Astrocyte (in vitro differentiated cells and primary cell): ENCODE data around the gene SH2D2A. TPM values are rescaled to one million over a fixed set of nuclear protein-coding genes. Genes with fewer than 3 reads are reported as not detected.

Source experiments
- DNase-seq: peaks from one replicate; pipeline ENCODE4 v3.0.0-alpha.2; 2010; ENCODE audit warnings: low read depth
- FAIRE-seq: peaks from 2 replicates; lab custom pipeline; 2011; peaks lifted over from hg19 to GRCh38; lab: Jason Lieb, UNC
- H2AFZ ChIP-seq: 2 replicates; pipeline ENCODE4 v1.6.0; 2012; ENCODE audit warnings: low read depth, low read length, inconsistent platforms
- H3K27ac ChIP-seq: 2 replicates; pipeline ENCODE4 v1.5.1; 2011; ENCODE audit warnings: low read depth, low read length, inconsistent platforms
- H3K27me3 ChIP-seq: 2 replicates; pipeline ENCODE4 v1.6.0; 2011; ENCODE audit warnings: low read length, inconsistent platforms; ENCODE audit not compliant: insufficient read depth
- H3K36me3 ChIP-seq: 2 replicates; pipeline ENCODE4 v1.5.1; 2011; ENCODE audit warnings: low read length, inconsistent platforms; ENCODE audit not compliant: insufficient read depth
- H3K4me1 ChIP-seq: 2 replicates; pipeline ENCODE4 v1.5.1; 2011; ENCODE audit warnings: low read length, inconsistent platforms; ENCODE audit not compliant: insufficient read depth
- H3K4me2 ChIP-seq: 2 replicates; pipeline ENCODE4 v1.6.0; 2012; ENCODE audit warnings: low read length, inconsistent platforms
- H3K4me3 ChIP-seq: 2 replicates; pipeline ENCODE4 v1.5.1; 2011; ENCODE audit warnings: low read depth, mild to moderate bottlenecking, low read length, inconsistent platforms; ENCODE audit not compliant: insufficient read depth
- H3K79me2 ChIP-seq: 2 replicates; pipeline ENCODE4 v1.6.0; 2012; ENCODE audit warnings: mild to moderate bottlenecking, low read length, inconsistent platforms; ENCODE audit not compliant: insufficient read depth
- H3K9ac ChIP-seq: 2 replicates; pipeline ENCODE4 v1.6.0; 2012; ENCODE audit warnings: mild to moderate bottlenecking, low read length, inconsistent platforms
- H3K9me3 ChIP-seq: 2 replicates; pipeline ENCODE4 v1.5.1; 2012; ENCODE audit warnings: low read depth, mild to moderate bottlenecking, low read length, inconsistent platforms; ENCODE audit not compliant: insufficient read depth
- H4K20me1 ChIP-seq: 2 replicates; pipeline ENCODE4 v1.6.0; 2012; ENCODE audit warnings: low read length, inconsistent platforms; ENCODE audit not compliant: insufficient read depth
- H3K27ac Mint-ChIP-seq: one replicate; pipeline ENCODE4 v1.8.0; 2021; ENCODE audit warnings: mild to moderate bottlenecking, mixed read lengths; ENCODE audit not compliant: unreplicated experiment
- H3K27me3 Mint-ChIP-seq: one replicate; pipeline ENCODE4 v1.8.0; 2021; ENCODE audit warnings: low read depth, mixed read lengths; ENCODE audit not compliant: unreplicated experiment
- H3K36me3 Mint-ChIP-seq: one replicate; pipeline ENCODE4 v1.8.0; 2021; ENCODE audit warnings: low read depth, mixed read lengths; ENCODE audit not compliant: unreplicated experiment
- H3K4me1 Mint-ChIP-seq: one replicate; pipeline ENCODE4 v1.8.0; 2021; ENCODE audit warnings: low read depth, mixed read lengths; ENCODE audit not compliant: unreplicated experiment
- H3K4me3 Mint-ChIP-seq: one replicate; pipeline ENCODE4 v1.8.0; 2021; ENCODE audit warnings: mild to moderate bottlenecking, moderate library complexity, mixed read lengths; ENCODE audit not compliant: unreplicated experiment
- H3K9me3 Mint-ChIP-seq: one replicate; pipeline ENCODE4 v1.8.0; 2021; ENCODE audit warnings: mild to moderate bottlenecking, mixed read lengths; ENCODE audit not compliant: unreplicated experiment
- EZH2 ChIP-seq: IDR thresholded peaks from 2 replicates; pipeline ENCODE4 v1.6.1; 2012; ENCODE audit warnings: mild to moderate bottlenecking, low read length, inconsistent platforms; ENCODE audit not compliant: insufficient read depth
- total RNA-seq: library from RNA; stranded (reverse); gene quantifications from 2 replicates; pipeline ENCODE4 v1.2.1, GENCODE V29; 2021
- TF ChIP-seq, protein P1 (sequence below): IDR thresholded peaks from 2 replicates; pipeline ENCODE4 v1.5.1; 2011; ENCODE audit warnings: low read depth, mild to moderate bottlenecking, inconsistent platforms, low read length, moderate library complexity; ENCODE audit not compliant: insufficient read depth

Gene SH2D2A
- total RNA-seq, 1 donor from 2014 or later, result 1.1 TPM

DNA sequence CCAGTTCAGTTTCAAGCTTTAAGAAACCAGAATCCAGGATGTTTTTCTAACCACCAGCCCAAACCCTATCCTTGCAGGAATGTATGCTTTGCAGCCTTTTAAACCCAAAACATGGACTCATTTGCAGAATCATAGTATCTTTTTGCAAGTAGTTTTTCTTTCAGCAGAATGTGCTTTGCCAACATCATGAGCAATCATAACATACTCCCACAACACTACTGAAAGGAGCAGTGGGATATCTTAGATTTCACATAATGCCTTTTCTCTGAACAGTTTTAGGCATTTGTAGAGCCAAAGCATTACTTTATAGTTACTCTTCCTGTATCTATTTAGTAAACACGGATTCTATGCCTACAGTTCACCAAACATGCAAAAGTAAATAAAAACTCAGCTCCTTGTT, 10.0 kb upstream of the SH2D2A start:
- H3K4me2 ChIP-seq, result no peak overlapping the region
- H4K20me1 ChIP-seq, result no peaks in the 10 kb centered on the region
- DNase-seq (peak; percentile 20), FAIRE-seq (no peak)
- peaks cover 15% of the 10 kb centered on the region for H3K4me1 Mint-ChIP-seq
- H3K27me3 Mint-ChIP-seq, result peaks cover 51% of the 10 kb centered on the region
- no peak overlapping the region for H3K4me3 ChIP-seq
- peaks cover 4% of the 10 kb centered on the region for H3K36me3 Mint-ChIP-seq
- no peak overlapping the region for H3K27ac Mint-ChIP-seq
- no peak overlapping the region for H2AFZ ChIP-seq
- TF ChIP-seq, protein P1, sequence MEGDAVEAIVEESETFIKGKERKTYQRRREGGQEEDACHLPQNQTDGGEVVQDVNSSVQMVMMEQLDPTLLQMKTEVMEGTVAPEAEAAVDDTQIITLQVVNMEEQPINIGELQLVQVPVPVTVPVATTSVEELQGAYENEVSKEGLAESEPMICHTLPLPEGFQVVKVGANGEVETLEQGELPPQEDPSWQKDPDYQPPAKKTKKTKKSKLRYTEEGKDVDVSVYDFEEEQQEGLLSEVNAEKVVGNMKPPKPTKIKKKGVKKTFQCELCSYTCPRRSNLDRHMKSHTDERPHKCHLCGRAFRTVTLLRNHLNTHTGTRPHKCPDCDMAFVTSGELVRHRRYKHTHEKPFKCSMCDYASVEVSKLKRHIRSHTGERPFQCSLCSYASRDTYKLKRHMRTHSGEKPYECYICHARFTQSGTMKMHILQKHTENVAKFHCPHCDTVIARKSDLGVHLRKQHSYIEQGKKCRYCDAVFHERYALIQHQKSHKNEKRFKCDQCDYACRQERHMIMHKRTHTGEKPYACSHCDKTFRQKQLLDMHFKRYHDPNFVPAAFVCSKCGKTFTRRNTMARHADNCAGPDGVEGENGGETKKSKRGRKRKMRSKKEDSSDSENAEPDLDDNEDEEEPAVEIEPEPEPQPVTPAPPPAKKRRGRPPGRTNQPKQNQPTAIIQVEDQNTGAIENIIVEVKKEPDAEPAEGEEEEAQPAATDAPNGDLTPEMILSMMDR, result no peak
- no peak for TF ChIP-seq EZH2
- H3K79me2 ChIP-seq, result no peaks in the 10 kb centered on the region
- peaks cover 15% of the 10 kb centered on the region for H3K27me3 ChIP-seq
- H3K27ac ChIP-seq, result no peak overlapping the region
- H3K4me3 Mint-ChIP-seq, result no peak overlapping the region
- H3K9ac ChIP-seq, result no peak overlapping the region
- peaks cover 10% of the 10 kb centered on the region for H3K9me3 Mint-ChIP-seq
- peaks cover 6% of the 10 kb centered on the region for H3K4me1 ChIP-seq
- no peaks in the 10 kb centered on the region for H3K9me3 ChIP-seq
- no peaks in the 10 kb centered on the region for H3K36me3 ChIP-seq

DNA sequence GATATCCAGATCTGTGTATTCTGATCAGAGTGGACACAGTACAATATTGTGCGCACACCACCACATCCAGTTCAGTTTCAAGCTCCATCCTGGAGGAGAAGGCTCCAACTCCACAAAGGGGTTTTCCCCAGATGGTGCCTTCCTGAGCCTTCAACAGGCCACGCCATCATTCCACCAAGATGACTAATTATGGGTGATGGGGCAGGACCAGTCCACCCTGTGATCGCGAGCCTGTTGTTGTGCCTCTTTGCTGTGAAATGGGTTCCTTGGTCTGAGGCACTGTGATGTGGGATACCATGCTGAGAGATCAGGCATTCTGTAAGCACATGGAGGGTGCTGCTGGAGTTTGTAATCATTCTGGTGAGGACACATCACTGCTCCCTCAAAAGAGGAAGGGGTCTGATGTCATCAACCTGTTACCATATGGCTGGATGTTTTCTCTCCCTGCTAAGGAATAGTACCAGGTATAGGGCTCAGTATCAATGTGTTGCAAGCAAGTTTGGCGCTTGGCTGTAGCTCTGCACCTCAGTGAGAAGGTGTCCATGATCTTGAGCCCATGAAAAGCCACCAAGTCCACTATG, 6.7 kb upstream of the SH2D2A start:
- no peak overlapping the region for H2AFZ ChIP-seq
- peaks cover 6% of the 10 kb centered on the region for H3K27me3 ChIP-seq
- H3K9me3 ChIP-seq, result no peaks in the 10 kb centered on the region
- TF ChIP-seq, protein P1, result no peak
- no peak for TF ChIP-seq EZH2
- no peak overlapping the region for H3K4me3 ChIP-seq
- peaks cover 33% of the 10 kb centered on the region for H3K27me3 Mint-ChIP-seq
- H3K4me3 Mint-ChIP-seq, result no peak overlapping the region
- peaks cover 19% of the 10 kb centered on the region for H3K4me1 Mint-ChIP-seq
- peaks cover 4% of the 10 kb centered on the region for H3K36me3 Mint-ChIP-seq
- H3K36me3 ChIP-seq, result no peaks in the 10 kb centered on the region
- H3K27ac Mint-ChIP-seq, result peak overlapping the region; percentile 19
- no peak overlapping the region for H3K9ac ChIP-seq
- H4K20me1 ChIP-seq, result no peaks in the 10 kb centered on the region
- H3K4me1 ChIP-seq, result peaks cover 6% of the 10 kb centered on the region
- no peak overlapping the region for H3K4me2 ChIP-seq
- no peaks in the 10 kb centered on the region for H3K79me2 ChIP-seq
- no peak overlapping the region for H3K27ac ChIP-seq
- H3K9me3 Mint-ChIP-seq, result peaks cover 10% of the 10 kb centered on the region
- DNase-seq (no peak), FAIRE-seq (no peak)

DNA sequence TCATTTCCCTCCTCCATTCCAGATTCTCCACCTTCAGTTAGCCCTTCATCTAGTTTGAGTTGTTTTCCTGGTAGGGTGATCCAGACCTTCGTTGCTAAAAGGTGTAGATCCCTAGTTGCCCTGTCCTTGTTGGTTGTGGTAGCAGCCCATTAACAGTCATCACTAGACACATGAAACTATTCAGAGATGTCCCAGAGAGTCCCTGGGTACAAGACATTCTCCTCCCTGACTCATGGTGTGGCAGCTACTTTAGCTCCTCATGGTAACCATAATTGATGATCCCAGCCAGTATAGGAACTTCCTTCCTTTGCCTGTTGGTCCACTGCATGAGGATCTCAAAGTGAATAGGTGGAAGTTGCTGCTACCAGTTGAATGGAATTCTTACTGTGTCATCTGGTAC, 6.0 kb upstream of the SH2D2A start:
- H3K9me3 ChIP-seq, result no peaks in the 10 kb centered on the region
- no peak for DNase-seq
- no peaks in the 10 kb centered on the region for H3K36me3 ChIP-seq
- no peak overlapping the region for H3K4me2 ChIP-seq
- H3K79me2 ChIP-seq, result no peaks in the 10 kb centered on the region
- FAIRE-seq, result no peak
- no peak overlapping the region for H3K27ac ChIP-seq
- peaks cover 6% of the 10 kb centered on the region for H3K4me1 ChIP-seq
- no peak overlapping the region for H2AFZ ChIP-seq
- Mint-ChIP-seq H3K9me3 (peaks cover 10% of the 10 kb centered on the region), H3K27ac (peak overlapping the region; percentile 21), H3K4me3 (no peak overlapping the region), H3K27me3 (peaks cover 33% of the 10 kb centered on the region), H3K4me1 (peaks cover 18% of the 10 kb centered on the region), H3K36me3 (peaks cover 4% of the 10 kb centered on the region)
- no peak overlapping the region for H3K9ac ChIP-seq
- TF ChIP-seq EZH2, result no peak
- TF ChIP-seq, protein P1, result no peak
- no peaks in the 10 kb centered on the region for H4K20me1 ChIP-seq
- H3K4me3 ChIP-seq, result no peak overlapping the region
- H3K27me3 ChIP-seq, result peaks cover 6% of the 10 kb centered on the region
